Epidermal melanocyte (primary cell): Measurements from ENCODE around the gene DDX19B.
"Not testable (repeated sequence)": the region's sequence is repeated elsewhere in the genome, so short reads cannot be mapped to it uniquely, and the experiment has no call there.

Experiments used
- DNase-seq: peaks from one replicate; pipeline ENCODE4 v3.0.0; 2011; ENCODE audit warnings: low spot score; ENCODE audit not compliant: insufficient read length

DDX19B gene

DNA sequence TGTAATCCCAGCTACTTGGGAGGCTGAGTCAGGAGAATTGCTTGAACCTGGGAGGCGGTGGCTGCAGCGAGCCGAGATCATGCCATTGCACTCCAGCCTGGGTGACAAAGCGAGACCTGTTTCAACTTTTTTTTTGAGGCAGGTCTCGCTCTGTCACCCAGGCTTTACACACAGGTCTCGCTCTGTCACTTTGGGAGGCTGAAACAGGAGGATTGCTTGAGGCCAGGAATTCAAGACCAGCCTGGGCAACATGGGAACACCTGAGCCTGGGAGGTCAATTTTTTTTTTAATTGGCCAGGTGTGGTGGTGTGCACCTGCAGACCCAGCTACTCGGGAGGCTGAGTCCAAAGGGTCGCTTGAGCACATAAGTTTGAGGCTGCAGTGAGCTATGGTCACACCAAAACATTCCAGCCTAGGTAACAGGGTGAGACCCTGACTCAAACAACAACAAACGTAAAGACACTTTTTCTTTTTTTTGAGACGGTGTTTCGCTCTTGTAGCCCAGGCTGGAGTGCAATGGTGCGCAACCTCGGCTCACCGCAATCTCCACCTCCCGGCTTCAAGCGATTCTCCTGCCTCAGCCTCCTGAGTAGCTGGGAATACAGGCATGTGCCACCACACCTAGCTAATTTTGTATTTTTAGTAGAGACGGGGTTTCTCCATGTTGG is 11.5 kb upstream of the DDX19B start:
- DNase-seq = not testable (repeated sequence)

DNA sequence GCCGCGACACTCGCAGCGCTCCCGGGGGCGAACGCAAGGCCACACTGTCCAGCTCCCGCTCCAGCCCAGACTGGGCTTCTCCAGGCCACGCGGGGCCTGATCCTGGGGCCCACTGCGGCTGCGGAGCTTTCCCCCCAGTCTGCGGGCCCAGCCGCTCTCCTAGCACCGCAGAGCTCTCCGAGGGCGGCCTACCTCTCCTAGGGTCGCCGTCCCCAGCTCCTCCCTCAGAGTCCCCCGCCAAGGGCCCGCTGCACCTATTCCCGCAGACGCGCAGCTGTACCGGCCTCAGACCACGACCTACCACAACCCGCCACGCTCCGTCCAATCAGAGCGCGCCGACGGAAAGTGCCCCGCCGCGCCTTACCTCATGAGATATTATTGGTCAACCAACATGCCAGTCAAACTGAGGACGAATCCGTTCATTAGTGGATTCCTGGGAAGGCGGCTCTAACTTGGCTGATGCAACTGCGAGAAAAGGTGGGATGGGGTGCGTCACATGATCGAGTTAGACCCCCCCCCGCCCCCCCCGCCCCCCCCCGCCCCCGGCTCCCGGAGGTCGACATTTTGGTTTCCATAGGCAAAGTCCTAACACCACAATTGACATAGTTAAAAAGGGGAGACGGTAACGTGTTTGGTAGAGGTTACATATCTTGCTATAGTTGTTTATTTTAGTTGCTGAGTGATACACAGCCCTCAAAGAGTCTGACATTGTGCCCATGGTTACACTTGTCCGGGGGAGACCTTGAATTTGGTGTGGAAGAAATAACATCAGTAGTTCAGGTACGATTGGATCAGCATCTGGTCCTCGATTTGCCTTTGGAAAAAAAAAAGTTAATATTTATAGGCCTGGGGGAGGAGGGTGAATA is 9.5 kb upstream of the DDX19B start, which contains the start of gene AARS1:
Gene AARS1, minus strand, starts transcription at position 278 of the 866 bp plus-strand sequence. CDS start 6,743 bp downstream, outside the sequence.
- DNase-seq = peak; percentile 97

DNA sequence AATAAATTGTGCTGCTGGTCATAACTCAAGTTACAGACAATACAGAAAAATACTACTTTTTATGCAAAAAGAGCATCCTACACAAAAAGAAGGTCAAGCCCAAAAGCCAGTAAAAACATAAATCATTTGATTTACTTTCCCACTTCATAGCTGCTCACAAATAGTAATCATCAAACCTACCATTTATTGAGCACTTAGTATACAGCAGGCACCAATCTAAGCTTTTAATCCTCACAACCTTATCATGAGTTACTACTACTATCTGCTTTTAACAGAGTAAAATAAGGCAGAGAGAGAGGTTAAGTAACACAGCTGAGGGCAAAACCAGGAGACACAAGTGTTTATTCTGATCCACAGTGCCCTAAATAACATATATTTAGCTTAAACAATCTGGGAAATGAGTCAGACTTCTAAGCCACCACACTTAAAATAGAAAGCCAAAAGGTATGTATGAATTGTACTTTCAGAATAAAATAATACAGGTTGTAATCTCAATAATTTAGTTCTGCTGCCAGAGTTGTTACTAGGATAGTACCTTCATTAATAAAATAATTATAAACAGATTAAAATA is 8.0 kb upstream of the DDX19B start:
- no peak for DNase-seq

DNA sequence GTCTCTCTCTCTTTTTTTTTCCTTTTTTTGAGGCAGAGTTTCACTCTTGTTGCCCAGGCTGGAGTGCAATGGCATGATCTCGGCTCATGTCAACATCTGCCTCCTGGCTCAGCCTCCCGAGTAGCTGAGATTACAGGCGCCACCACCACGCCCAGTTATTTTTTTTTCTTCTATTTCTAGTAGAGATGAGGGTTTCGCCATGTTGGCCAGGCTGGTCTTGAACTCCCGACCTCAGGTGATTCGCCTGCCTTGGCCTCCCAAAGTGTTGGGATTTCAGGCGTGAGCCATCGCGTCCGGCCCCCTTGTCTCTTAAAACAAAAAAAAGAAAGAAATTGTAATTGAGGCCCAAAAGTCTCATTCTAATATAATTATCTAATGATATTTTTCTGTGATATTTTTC is 6.8 kb upstream of the DDX19B start:
- DNase-seq = not testable (repeated sequence)

DNA sequence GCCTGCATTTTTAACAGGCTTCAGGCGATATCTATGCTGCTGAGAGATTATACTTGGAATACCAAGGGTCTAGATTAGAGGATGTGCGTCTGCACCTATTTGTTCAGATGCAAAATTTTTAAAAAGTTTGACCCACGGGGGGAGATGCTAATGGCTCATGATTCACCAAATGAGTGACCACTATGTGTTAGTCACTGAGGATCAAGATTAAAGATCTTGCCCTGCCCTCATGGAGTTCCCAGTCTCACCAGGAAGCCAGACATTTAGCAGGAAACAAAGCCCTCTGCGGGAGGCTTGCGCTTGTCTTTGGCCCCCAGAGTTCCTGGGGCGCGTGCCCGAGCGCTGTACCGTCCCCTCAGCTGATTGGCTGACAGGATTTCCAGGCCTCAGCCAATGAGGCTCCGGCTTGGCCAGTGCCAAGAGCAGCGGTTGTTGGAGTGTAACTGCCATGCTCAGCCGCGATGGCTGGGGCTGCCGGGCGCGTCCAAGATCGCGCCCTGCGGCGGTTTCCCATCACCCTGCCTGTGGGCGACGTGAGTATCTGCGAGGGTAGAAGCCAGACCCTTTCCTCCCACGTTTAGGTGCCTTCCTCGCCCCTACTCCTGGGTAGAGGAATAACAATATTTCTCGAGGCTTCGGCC is 4.5 kb upstream of the DDX19B start:
- DNase-seq = no peak

DNA sequence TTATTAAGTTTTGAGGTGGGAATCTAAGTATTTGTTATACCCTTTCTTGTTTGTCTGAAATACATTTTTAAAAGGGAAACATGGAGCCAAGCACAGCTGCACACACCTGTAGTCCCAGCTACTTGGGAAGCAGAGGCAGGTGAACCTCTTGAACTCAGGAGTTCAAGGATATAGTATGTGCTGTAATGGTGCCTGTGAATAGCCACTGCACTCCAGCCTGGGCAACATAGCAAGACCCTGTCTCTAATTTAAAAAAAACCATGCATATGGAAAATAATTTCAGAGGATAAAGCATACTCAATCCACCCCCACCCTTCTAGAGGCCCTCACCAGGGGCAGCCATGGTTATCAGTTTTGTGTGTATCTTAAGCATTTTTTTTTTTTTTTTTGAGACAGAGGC is 3.4 kb upstream of the DDX19B start:
- no peak for DNase-seq

DNA sequence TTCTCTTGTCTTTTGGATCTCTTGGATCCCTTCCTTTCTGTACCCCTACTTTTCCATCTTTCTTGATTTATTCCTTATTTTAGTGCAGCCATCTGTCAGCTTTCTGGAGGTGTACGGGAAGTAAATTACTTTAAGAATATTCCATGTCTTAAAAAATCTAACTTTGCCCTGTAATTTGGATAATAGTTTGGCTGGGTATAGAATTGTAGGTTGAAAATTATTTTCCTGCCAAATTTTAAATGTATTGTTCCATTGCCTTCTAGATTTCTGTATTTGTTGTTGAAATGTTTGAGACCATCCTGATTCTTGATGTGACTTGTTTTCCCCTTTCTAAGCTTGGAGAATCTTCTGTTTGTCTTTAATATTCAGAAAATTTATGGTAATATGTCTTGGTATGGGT is 2.1 kb downstream of the DDX19B start:
- DNase-seq = no peak

DNA sequence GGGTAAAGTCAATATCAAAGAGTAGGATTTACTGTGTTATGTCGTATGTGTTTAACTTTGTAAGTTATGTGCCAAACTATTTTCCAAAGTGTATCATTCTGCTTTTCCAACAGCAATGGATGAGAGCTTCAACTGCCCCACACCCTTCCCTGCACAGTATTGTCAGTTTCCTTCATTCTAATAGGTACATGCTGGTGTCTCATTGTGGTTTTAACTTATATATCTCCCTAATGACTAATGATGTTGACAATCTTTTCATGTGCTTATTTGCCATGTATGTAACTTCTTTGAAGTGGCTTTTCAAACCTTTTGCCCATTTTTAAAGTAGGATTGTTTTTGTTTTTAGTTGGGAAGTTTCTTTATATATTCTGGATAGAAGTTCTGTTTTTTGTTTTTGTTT is 3.8 kb downstream of the DDX19B start:
- no peak for DNase-seq

DNA sequence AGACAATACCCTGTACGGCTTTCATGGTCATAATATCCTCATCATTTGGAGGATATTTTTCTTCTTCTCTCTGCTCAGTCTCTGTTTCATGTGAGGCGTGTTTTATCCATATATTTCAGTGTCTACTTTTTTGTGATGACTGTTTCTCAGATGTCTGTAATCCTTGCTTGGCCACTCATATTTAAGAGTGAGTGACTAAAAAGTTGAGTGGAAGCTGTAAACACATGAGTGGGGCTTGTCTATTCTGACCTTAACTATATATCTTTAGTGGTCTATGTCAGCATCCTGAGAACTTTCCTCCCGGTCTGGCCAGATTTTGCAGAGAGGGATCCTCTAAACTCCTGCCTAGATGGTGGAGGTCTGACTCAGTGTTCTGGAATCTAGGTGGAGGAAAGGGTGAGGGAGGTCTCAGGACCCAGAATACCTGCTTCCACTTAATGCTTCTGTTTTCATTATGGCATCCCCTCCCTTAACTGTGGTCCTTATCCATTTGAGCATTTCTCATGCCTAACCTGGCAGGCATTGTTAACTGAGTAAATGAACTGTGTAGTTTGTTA is 6.0 kb downstream of the DDX19B start:
- no peak for DNase-seq

DNA sequence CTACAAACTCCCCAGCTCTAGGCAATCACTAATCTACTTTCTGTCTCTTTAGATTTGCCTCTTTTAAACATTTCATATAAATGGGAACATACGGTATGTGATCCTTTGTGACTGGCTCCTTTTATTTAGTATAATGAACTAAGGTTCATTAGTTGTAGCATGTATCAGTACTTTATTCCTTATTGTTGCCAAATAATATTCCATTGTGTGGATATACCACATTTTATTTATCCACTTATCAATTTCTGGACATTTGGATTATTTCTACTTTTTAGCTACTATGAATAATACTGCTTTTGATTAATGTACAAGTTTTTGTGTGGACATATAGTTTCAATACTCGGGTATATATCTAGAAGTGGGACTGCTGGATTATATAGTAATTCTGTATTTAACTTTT is 7.9 kb downstream of the DDX19B start:
- no peak for DNase-seq

DNA sequence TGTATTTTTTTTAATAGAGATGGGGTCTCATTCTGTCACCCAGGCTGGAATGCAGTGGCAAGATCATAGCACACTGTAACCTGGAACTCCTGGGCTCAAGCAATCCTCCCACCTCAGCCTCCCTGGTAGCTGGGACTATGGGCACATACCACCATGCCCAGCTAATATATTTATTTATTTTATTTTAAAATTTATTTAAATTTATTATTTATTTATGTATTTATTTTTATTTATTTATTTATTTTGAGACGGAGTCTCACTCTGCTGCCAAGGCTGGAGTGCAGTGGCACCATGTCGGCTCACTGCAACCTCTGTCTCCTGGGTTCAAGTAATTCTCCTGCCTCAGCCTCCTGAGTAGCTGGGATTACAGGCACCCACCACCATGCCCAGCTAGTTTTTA is 8.7 kb downstream of the DDX19B start:
- DNase-seq = not testable (repeated sequence)

DNA sequence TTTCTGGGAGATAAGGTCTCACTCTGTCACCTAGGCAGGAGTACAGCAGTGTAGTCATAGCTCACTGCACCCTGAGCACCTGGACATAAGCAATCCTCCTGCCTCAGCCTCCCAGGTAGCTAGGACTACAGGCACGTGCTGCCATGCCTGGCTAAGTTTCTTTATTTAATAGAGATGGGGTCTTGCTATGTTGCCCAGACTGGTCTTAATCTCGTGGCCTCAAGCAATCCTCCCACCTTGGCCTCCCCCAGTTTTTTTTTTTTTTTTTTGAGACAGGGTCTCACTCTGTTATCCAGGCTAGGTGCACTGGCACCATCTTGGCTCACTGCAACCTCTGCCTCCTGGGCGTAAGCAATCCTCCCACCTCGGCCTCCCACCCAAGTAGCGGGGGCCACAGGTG is 21.1 kb downstream of the DDX19B start:
- no peak for DNase-seq

DNA sequence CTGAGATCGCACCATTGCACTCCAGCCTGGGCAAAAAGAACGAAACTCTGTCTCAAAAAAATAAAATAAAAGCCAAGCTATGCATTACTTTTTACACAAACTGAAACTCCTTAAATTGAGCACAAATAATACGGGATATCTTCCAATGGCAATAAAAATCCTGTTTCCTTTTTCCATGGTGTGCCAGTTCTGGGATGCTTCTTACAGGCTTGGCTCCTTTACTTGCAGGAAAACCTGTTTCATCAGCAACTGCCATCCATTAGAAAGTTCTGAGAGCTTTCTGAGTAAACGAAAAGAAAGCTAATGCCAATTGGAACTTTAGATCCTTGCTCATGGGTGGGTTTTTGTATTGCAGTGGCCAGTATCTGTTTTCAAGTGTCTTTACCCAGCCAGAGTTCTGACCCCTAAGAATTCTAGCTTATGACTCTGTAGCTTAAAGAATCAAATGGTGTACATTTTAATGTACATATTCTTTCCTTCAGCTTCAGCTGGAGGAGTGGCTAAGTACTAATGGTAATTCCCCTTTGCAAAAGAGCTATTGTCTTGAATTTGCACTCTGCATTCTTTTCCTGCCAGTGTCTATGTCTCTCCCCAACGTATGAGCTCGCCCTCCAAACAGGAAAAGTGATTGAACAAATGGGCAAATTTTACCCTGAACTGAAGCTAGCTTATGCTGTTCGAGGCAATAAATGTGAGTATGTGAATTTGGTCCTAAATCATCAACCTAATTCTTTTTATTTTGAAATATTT is 26.2 kb downstream of the DDX19B start:
- no peak for DNase-seq

DNA sequence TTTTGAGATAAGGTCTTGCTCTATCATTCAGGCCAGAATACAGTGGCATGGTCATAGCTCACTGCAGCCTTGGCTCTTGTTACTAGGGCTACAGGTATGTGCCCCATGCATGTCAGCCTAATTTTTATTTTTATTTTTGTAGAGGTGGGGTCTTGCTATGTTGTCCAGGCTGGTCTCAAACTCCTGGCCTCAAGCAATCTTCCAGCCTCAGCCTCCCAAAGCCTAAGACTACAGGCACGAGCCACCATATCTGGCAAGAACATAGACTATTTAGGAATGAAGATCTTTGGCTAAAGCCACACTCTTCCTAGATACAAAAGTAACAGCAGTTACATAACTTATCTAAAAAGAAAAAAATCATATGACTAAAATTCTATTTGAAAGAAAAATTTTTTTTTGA is 32.1 kb downstream of the DDX19B start:
- DNase-seq = no peak

DNA sequence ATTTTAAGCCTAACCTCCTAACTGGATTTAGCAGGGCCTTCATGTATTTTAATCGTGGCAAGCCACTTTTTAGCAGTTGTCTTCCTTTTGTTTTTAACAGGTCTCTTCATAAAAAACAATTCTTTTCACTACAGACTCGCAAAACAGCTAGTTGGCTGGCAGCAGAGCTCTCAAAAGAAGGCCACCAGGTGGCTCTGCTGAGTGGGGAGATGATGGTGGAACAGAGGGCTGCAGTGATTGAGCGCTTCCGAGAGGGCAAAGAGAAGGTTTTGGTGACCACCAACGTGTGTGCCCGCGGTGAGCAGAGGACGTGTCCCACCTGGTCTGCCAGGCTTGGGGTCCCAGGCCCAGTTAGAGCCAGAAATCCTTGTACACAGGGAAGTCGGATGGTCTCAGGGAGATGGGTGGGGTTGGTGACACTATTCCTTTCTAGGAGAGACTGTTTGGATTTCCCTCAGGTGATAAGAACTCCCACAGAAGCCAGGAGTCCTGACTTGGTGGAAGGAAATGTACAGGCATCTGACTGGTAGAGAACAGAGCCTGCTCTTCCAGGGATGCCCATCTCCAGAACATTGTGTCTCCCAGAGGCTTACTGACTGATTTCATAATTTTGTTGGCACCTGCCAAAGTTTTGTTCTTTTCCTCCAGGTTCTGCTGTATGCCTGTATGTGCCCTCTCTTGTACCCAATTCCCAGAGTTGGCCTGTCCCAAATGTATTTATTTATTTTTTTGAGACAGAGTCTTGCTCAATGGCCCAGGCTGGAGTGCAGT is 32.8 kb downstream of the DDX19B start:
- no peak for DNase-seq

DNA sequence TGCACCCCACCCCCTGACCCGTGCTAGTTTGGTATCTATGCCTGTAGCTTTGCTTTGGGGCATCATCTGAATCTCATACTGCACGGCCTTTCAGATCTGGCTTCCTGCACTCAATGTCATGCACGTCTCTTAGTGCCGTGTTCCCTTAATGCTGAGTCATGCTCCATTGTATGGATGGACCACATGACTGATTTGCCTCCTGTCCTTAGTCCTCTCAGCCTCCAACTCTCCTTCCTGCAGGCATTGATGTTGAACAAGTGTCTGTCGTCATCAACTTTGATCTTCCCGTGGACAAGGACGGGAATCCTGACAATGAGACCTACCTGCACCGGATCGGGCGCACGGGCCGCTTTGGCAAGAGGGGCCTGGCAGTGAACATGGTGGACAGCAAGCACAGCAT is 33.7 kb downstream of the DDX19B start:
- not testable (repeated sequence) for DNase-seq

DNA sequence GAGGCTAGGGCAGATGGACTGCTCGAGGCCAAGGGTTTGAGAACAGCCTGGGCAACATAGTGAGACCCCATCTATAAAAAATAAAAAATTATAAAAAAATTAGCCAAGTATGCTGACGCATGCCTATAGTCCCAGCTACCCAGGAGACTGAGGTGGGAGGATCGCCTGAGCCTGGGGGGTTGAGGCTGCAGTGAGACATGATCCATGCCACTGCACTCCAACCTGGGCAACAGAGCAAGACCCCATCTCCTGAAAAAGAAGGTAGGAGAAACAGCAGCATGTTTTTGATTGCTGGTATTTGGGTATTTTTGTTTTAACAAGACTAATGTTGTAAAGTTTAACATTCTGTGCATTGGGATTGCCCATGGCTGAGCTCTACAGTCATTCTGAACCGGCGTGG is 38.8 kb downstream of the DDX19B start:
- no peak for DNase-seq

DNA sequence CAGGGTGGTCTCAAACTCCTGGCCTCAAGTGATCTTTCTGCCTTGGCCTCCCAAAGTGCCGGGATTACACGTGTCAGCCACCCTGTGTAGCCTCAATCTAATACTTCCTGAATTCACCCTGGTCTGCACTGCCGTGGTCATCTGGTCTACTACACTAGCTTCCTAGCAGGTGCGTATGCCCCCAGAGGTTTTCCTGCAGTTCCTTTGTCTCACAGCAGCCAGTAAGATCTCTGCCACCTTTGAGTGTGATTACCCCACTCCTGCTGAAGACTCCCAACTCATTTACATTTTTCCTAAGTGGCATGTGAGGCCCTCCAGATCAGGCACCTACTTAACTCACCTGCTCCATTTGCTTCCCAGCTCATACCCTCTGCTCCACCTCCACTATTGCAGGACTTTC is 42.6 kb downstream of the DDX19B start:
- DNase-seq = no peak

DNA sequence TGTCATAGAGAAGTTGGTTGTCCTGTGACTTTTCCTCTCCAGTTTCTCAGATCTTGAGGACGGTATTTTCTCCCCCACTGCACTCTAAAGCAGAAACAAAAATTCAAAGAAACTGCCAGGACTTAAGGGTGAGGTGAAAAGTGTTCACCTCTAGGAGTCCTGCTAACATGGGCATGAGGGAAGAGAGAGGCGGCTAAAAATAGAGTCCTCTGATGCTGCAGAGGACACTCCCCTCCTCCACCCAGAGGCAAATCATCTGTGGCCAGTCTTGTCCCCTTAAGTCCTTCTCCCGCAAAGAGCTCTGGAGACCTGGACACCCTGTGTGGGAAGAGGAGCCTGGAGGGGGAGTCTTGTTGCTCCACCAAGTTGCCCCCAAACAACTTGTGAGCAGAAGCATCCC is 43.0 kb downstream of the DDX19B start:
- DNase-seq = no peak

DNA sequence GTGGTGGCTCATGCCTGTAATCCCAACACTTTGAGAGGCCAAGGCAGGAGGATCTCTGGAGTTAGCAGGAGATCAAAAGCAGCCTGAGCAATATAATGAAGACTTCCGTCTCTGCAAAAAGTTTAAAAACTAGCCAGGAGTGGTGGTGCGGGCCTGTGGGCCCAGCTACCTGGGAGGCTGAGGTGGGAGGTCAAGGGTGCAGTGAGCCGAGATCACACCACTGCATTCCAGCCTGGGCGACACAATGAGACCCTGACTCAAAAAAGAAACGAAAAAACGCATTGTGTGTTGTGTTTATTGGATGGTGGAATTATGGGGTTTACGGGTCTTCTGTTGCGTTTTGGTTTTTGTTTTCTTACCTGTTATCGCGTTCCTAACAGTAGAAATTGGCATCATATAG is 46.9 kb downstream of the DDX19B start:
- DNase-seq = no peak
